Measurements from ENCODE around the gene ISCU. TPM values are rescaled to one million over a fixed set of nuclear protein-coding genes. Genes with fewer than 3 reads are reported as not detected.

The ISCU gene
- total and polyA plus RNA-seq, 9 of the 15 experiments (the other 6 are each of a cell fraction or from before 2014, with no cell fraction given): 15.9 to 92.5 (median 77.3) TPM

GRCh38 chr12:108577458-108577857, 15.1 kb downstream of the ISCU start:
- no peaks in the 10 kb centered on the region for H3K9me1 ChIP-seq (ENCODE audit: control insufficient read depth, insufficient read depth, low read length)
- H3K4me3 ChIP-seq: no peak overlapping the region
- H3K4me1 ChIP-seq (replicated peaks in 1 of 2; ENCODE audit: control insufficient read depth in 2 of 2, insufficient read depth in 2 of 2, low read length in 2 of 2): peaks cover 0 to 5% of the 10 kb centered on the region in 2 experiments; a peak in 1 of 5 replicates
- no peak overlapping the region for H3K9ac ChIP-seq (ENCODE audit: insufficient read depth in 1 of 2, low read depth in 2 of 2, low read length in 2 of 2)
- no peaks in the 10 kb centered on the region for H3K79me2 ChIP-seq (ENCODE audit: control insufficient read depth, insufficient read depth, low read length)
- POLR2A ChIA-PET: interaction anchor here (1.0 to 1.2 kb wide), 2 partner anchors 11 to 51 kb away, joined by 4 to 5 read pairs; no protein-coding TSS in a partner anchor
- H3K36me3 ChIP-seq (ENCODE audit: control insufficient read depth, insufficient read depth, low read length): no peaks in the 10 kb centered on the region
- no peak overlapping the region for H2AFZ ChIP-seq (ENCODE audit: low read depth, low read length)
- in situ Hi-C loops (cut with MboI): no loop called here
- no peak for ATAC-seq
- no peaks in the 10 kb centered on the region for H3K9me3 ChIP-seq (replicated peaks; ENCODE audit: control insufficient read depth, insufficient read depth, low read depth, low read length)
- no peak for DNase-seq (ENCODE audit: extremely low read depth in 1 of 4, low spot score in 3 of 4)
- TF ChIP-seq RFX7 (CRISPR knock-in tag; IDR thresholded peaks at IDR 0.05) (no peak), FOS (IDR thresholded peaks at IDR 0.05; ENCODE audit: extremely low read depth, insufficient read length) (no peak), ZNF133 (CRISPR knock-in tag; IDR thresholded peaks at IDR 0.05) (no peak), PHF20 (IDR thresholded peaks at IDR 0.05; ENCODE audit: partially characterized antibody) (no peak), ZNF212 (CRISPR knock-in tag; IDR thresholded peaks at IDR 0.05) (no peak), FOXK1 (CRISPR knock-in tag; IDR thresholded peaks at IDR 0.05; ENCODE audit: borderline replicate concordance) (no peak), ZNF324 (CRISPR knock-in tag; IDR thresholded peaks at IDR 0.05) (no peak), TCFL5 (CRISPR knock-in tag; conservative IDR thresholded peaks at IDR 0.05) (no peak), E2F5 (CRISPR knock-in tag; IDR thresholded peaks at IDR 0.05) (no peak), XRCC5 (IDR thresholded peaks at IDR 0.05; ENCODE audit: low read depth, low read length) (no peak), ZNF24 (IDR thresholded peaks at IDR 0.05) (no peak), SMAD3 (CRISPR knock-in tag; conservative IDR thresholded peaks at IDR 0.05) (no peak), NR4A1 (CRISPR knock-in tag; IDR thresholded peaks at IDR 0.05) (no peak), NR4A1 (tag; IDR thresholded peaks at IDR 0.05) (no peak), SMAD4 (CRISPR knock-in tag; conservative IDR thresholded peaks at IDR 0.05) (no peak), GTF2A2 (tag; IDR thresholded peaks at IDR 0.05) (no peak), ZNF592 (IDR thresholded peaks at IDR 0.05) (no peak), PHF8 (IDR thresholded peaks at IDR 0.05; ENCODE audit: borderline replicate concordance, low read length) (no peak), MECOM (CRISPR knock-in tag; IDR thresholded peaks at IDR 0.05) (no peak), RB1 (IDR thresholded peaks at IDR 0.05; ENCODE audit: low read depth) (no peak)
- no peak overlapping the region for H3K27ac ChIP-seq (ENCODE audit: extremely low read depth, low read depth, low read length)
- intact Hi-C loops (cut with micrococcal nuclease): no loop called here
- BruUV-seq (replicated peaks): no TSS peak
- CTCF ChIA-PET (ENCODE audit: low intra/inter-chr PET ratio): no interaction called here
- FAIRE-seq: no peak
- peaks cover 2 to 14% of the 10 kb centered on the region in 2 experiments; a peak in 3 of 5 replicates for H3K27me3 ChIP-seq (ENCODE audit: control insufficient read depth in 2 of 2, insufficient read depth in 2 of 2, low read length in 2 of 2)
- no peaks in the 10 kb centered on the region; the same call in 1 of the 2 replicates for H4K20me1 ChIP-seq (replicated peaks; ENCODE audit: control insufficient read depth, insufficient read depth, low read length)
- no peak overlapping the region for H3K4me2 ChIP-seq (ENCODE audit: insufficient read depth, low read length)
